ENCODE data around the gene SHH.
A peak's percentile ranks its signal among the peaks of the same experiment; 100 is the strongest.
"Not testable (repeated sequence)": the region's sequence is repeated elsewhere in the genome, so short reads cannot be mapped to it uniquely, and the experiment has no call there.

Gene SHH

GRCh38 chr7:155819186-155819585 is 6.9 kb upstream of the SHH start:
- no peak for DNase-seq (ENCODE audit: low spot score)

- DNase-seq (ENCODE audit: low spot score) = no peak
Measured at GRCh38 chr7:155818820-155819168, 6.5 kb upstream of the SHH start.

GRCh38 chr7:155818154-155818819 is 6.0 kb upstream of the SHH start:
- DNase-seq (ENCODE audit: low spot score) = no peak

- not testable (repeated sequence) for DNase-seq (ENCODE audit: low spot score)
Measured at GRCh38 chr7:155817515-155817914, 5.3 kb upstream of the SHH start.

GRCh38 chr7:155816996-155817395 is 4.7 kb upstream of the SHH start:
- DNase-seq (ENCODE audit: low spot score) = no peak

- no peak for DNase-seq (ENCODE audit: low spot score)
Measured at GRCh38 chr7:155816192-155816508, 3.9 kb upstream of the SHH start.

GRCh38 chr7:155815332-155816191 is 3.3 kb upstream of the SHH start:
- DNase-seq (ENCODE audit: low spot score) = peak; percentile 68

GRCh38 chr7:155814316-155815276 is 2.3 kb upstream of the SHH start:
- no peak for DNase-seq (ENCODE audit: low spot score)

- no peak for DNase-seq (ENCODE audit: low spot score)
Measured at GRCh38 chr7:155813546-155814315, 1.5 kb upstream of the SHH start.

GRCh38 chr7:155813125-155813524 is 862 bp upstream of the SHH start:
- DNase-seq (ENCODE audit: low spot score) = no peak

- DNase-seq (ENCODE audit: low spot score) = no peak
Measured at GRCh38 chr7:155811560-155811894, 736 bp downstream of the SHH start.

- no peak for DNase-seq (ENCODE audit: low spot score)
Measured at GRCh38 chr7:155810770-155811559, 1.3 kb downstream of the SHH start.

GRCh38 chr7:155809947-155810769 is 2.1 kb downstream of the SHH start:
- DNase-seq (ENCODE audit: low spot score) = no peak

GRCh38 chr7:155809332-155809946 is 2.8 kb downstream of the SHH start:
- no peak for DNase-seq (ENCODE audit: low spot score)

GRCh38 chr7:155808549-155809331 is 3.5 kb downstream of the SHH start:
- no peak for DNase-seq (ENCODE audit: low spot score)

- no peak for DNase-seq (ENCODE audit: low spot score)
Measured at GRCh38 chr7:155807789-155808548, 4.3 kb downstream of the SHH start.

- DNase-seq (ENCODE audit: low spot score) = no peak
Measured at GRCh38 chr7:155807065-155807671, 5.1 kb downstream of the SHH start.

Data from NAMALWA (cell line).